Mucosa of rectum (tissue), 2 donors: ENCODE data around the gene SLC9A6.

Experiments
- H3K27ac ChIP-seq, 2 donors: one replicate each; pipeline ENCODE4 v1.7.0; 2013; ENCODE audit warnings: inconsistent platforms in 2 of 2, low read depth in 2 of 2, low read length in 2 of 2
- H3K27me3 ChIP-seq, 2 donors: one replicate each; pipeline ENCODE4 v1.7.0; 2013; ENCODE audit warnings: low read length in 2 of 2; ENCODE audit not compliant: control insufficient read depth in 2 of 2, insufficient read depth in 2 of 2
- H3K36me3 ChIP-seq, 2 donors: one replicate each; pipeline ENCODE4 v1.7.0; 2013; ENCODE audit warnings: low read length in 2 of 2; ENCODE audit not compliant: control insufficient read depth in 2 of 2, insufficient read depth in 2 of 2
- H3K4me1 ChIP-seq, 2 donors: one replicate each; pipeline ENCODE4 v1.7.0; 2013; ENCODE audit warnings: low read length in 2 of 2, mild to moderate bottlenecking in 1 of 2; ENCODE audit not compliant: control insufficient read depth in 2 of 2, insufficient read depth in 2 of 2
- H3K4me3 ChIP-seq, 2 donors: one replicate each; pipeline ENCODE4 v1.7.0; 2013; ENCODE audit warnings: low read length in 2 of 2
- H3K9ac ChIP-seq, 2 donors: one replicate each; pipeline ENCODE4 v1.7.0; 2013; ENCODE audit warnings: low read length in 2 of 2, low read depth in 1 of 2, mild to moderate bottlenecking in 1 of 2
- H3K9me3 ChIP-seq, 2 donors: one replicate each; pipeline ENCODE4 v1.7.0; 2013; ENCODE audit warnings: low read length in 2 of 2; ENCODE audit not compliant: control insufficient read depth in 2 of 2
- donor health status: healthy.
- donor health status: Normal muscosa, but diverticular disease.

SLC9A6 gene

DNA sequence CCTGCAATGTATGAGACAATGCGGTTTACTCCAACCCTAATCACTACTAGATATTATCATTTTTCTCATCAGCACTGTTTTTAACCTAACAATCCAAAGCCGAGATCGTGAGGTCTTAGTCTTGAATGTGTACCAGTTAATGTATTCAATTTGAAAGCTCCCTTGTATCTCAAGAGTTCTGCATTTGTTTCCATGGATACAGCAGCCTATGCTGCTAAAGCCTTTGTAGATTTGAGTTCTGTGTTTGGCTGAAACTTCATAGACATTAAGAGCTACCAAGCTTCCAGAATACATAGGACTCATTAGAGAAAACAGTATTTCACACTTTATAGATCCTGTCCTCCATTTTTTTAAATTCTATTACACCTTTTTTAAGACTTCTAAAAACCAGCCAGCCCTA lies 39.9 kb downstream of the SLC9A6 start:
- H3K36me3 ChIP-seq = peaks cover 0 to 4% of the 10 kb centered on the region in 2 donors
- no peak overlapping the region for H3K27ac ChIP-seq
- no peak overlapping the region for H3K9ac ChIP-seq
- H3K27me3 ChIP-seq = peaks cover 0 to 2% of the 10 kb centered on the region in 2 donors
- no peak overlapping the region for H3K4me3 ChIP-seq
- H3K4me1 ChIP-seq = no peaks in the 10 kb centered on the region
- H3K9me3 ChIP-seq = no peaks in the 10 kb centered on the region

DNA sequence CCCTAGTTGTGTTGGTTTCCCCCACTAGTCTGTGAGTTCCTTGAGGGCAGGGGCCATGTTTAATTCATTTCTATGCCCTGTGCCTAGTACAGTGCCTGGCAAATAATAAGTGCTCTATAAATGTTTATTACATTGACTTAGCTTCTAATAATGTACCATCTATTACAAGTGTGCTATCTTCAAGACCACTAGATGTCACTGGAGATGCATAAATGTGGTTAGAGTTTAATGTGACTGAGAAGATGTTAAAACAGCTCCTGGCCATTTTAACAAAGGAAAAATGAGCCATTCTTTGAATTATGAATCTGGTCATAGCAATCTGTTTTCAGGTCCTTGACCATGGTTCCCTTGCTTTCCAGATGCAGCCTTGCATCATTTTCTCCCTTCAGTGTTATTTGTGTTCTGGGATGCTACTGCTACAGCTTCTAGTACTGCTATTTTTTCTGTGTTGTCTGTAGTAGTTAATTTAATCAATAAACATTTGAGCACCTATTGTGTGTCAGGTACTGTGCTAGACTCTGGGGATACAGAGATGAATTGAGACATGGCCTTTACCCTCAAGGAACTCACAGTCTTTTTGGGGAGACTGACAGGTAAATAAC lies 43.2 kb downstream of the SLC9A6 start:
- Histone ChIP-seq H3K4me1 (peaks cover 0 to 2% of the 10 kb centered on the region in 2 donors), H3K36me3 (peaks cover 0 to 4% of the 10 kb centered on the region in 2 donors), H3K27ac (no peak overlapping the region), H3K4me3 (no peak overlapping the region), H3K27me3 (no peaks in the 10 kb centered on the region), H3K9me3 (no peaks in the 10 kb centered on the region), H3K9ac (no peak overlapping the region)

DNA sequence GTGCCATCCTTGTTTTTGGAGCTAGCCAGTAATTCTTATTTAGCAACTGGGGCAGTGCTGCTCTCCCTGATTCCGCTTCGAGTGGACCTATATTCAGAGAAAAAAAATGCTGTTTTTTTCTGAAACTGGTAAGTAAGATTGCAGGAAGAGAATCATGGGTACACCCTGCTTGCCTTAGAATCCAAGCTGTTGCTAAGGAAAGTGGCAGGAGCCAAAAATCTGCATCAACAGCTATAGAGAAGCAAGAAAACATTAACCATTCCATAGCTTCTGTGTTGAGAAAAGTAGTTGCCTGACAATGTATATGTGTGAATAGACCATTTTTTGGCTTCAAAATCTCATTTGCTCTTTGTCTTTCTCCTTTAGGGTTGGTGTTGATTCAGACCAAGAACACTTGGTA lies 44.5 kb downstream of the SLC9A6 start:
- peak overlapping the region in 1 of 2 donors; percentile 13 for H3K9ac ChIP-seq
- peaks cover 0 to 4% of the 10 kb centered on the region in 2 donors for H3K36me3 ChIP-seq
- H3K9me3 ChIP-seq = no peaks in the 10 kb centered on the region
- H3K4me3 ChIP-seq = no peak overlapping the region
- peak overlapping the region; percentile 38 to 54 for H3K27ac ChIP-seq
- H3K4me1 ChIP-seq = peaks cover 0 to 2% of the 10 kb centered on the region in 2 donors
- H3K27me3 ChIP-seq = no peaks in the 10 kb centered on the region

DNA sequence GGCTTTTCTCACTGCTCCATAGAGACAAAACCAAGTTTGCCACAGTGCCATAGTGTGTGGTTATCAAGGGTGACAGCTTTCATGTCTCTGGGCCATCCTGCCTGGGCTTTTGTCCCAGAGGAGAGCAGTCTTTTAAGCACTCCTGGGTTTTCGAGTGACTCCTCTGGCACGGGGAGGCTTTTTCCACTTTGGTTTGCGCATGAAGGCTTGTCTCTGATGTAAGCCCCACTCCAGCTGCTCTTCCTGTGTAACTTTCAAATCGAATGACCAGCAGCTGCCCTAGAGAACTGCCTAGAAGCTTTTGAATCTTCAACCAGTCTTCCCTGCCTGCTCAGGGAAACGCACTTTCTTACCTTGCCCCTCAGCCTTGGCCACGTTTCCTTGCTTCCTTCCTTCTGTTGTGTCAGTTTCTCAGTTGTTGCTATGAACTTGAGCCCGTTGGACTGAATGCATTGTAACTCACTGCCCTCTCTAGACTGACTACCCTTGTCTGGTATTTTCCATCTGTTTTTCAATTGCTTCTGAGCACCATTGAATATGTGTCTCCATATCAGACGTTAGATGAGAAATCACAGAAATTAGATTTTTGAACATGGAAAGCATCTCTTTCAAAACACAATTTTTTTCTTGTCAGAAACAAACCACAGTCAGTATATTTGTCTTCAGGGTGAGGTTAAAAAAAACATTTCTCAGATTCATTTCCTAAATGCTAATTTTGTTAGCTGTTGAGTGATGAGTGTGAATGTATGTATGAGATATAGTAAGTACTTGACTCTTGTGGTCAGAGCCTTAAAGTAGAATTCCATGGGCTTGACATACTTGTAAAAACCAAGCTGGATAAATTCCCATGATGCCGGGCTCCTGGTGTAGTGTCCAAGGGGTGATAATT lies 45.3 kb downstream of the SLC9A6 start:
- Histone ChIP-seq H3K9ac (peak overlapping the region in 1 of 2 donors; percentile 33), H3K36me3 (peaks cover 0 to 4% of the 10 kb centered on the region in 2 donors), H3K27ac (peak overlapping the region; percentile 54 to 61), H3K9me3 (no peaks in the 10 kb centered on the region), H3K4me3 (no peak overlapping the region), H3K27me3 (no peaks in the 10 kb centered on the region), H3K4me1 (peaks cover 0 to 2% of the 10 kb centered on the region in 2 donors)

DNA sequence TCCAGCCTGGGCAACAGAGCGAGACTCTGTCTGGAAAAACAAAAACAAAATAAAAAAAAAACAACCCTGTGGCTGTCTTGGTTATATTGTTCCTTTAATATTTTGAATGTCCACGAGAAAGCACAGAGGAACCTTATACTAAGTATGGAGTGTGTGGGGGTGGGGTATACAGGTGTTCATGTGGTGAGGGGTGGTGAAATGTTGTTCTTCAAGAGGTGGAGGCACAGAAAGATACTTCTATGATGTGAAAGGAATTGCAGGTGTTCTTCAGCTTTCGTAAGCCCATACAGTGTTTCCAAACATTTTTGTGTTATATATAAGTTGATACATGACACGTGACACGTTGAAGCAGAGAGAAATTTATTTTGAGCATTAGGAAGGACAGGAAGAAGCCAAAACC lies 46.4 kb downstream of the SLC9A6 start:
- no peak overlapping the region for H3K4me3 ChIP-seq
- H3K9ac ChIP-seq = no peak overlapping the region
- H3K27me3 ChIP-seq = no peaks in the 10 kb centered on the region
- no peaks in the 10 kb centered on the region for H3K9me3 ChIP-seq
- peak overlapping the region in 1 of 2 donors; percentile 54 for H3K27ac ChIP-seq
- H3K4me1 ChIP-seq = peaks cover 0 to 2% of the 10 kb centered on the region in 2 donors
- peaks cover 0 to 4% of the 10 kb centered on the region in 2 donors for H3K36me3 ChIP-seq

DNA sequence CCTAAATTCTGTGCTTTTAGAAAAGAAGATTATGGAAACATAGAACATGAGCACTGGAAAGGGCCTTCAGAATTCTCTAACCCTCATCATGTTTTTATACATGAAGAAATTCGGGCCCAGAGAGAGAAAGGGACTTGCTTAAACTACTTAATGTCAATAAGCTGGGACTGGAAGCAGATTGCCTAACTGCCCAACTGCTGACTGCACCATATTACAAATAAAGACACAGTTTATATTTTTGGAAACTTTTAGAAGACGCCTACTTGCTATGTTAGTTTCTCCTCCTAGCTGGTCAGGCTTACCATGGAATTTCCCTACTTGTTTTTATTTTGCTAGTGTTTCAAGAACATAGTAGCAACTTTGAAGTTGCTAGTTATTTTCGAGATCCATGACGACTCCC lies 47.1 kb downstream of the SLC9A6 start:
- peaks cover 0 to 2% of the 10 kb centered on the region in 2 donors for H3K4me1 ChIP-seq

DNA sequence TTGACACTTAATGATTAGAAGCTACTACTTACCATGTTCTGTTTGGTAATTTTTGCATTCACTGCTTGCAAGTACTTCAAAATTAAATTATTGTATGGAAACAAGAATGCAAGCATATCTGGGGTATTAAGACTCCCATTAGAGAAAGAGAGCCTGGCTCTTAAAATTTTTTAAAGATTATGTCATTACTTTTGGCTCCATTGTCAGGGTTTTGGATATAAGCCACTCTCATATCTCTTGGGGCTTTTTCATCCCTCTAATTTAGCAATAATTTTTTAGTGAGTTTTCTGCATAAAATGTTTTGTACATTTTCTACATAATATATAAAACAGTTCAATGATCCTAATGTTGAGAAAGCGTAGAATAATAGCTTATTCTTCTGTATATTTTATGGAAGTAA lies 49.4 kb downstream of the SLC9A6 start:
- no peak overlapping the region for H3K9ac ChIP-seq
- no peak overlapping the region for H3K4me3 ChIP-seq
- no peaks in the 10 kb centered on the region for H3K36me3 ChIP-seq
- H3K27me3 ChIP-seq = no peaks in the 10 kb centered on the region
- no peak overlapping the region for H3K27ac ChIP-seq
- peaks cover 0 to 2% of the 10 kb centered on the region in 2 donors for H3K4me1 ChIP-seq
- H3K9me3 ChIP-seq = no peaks in the 10 kb centered on the region

More for the DNA sequence above, 47.1 kb downstream of the SLC9A6 start:
- Histone ChIP-seq H3K27me3 (no peaks in the 10 kb centered on the region), H3K9me3 (no peaks in the 10 kb centered on the region), H3K4me3 (no peak overlapping the region), H3K9ac (no peak overlapping the region), H3K27ac (peak overlapping the region; percentile 50 to 71), H3K36me3 (peaks cover 0 to 4% of the 10 kb centered on the region in 2 donors)

DNA sequence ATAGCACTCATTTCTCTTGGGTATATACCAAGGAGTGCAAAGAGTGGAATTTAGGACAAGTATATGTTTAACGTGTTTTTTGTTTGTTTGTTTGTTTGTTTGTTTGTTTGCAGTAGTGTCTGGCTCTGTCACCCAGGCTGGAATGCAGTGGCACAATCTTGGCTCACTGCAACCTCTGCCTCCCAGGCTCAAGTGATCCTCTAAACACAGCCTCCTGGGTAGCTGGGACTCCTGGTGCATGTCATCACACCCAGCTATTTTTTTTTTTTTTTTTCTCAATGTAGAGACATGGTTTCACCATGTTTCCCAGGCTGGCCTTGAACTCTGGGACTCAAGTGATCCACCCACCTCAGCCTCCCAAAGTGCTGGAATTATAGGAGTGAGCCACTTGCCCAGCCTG lies 50.4 kb downstream of the SLC9A6 start:
- Histone ChIP-seq H3K27me3 (no peaks in the 10 kb centered on the region), H3K27ac (no peak overlapping the region), H3K36me3 (no peaks in the 10 kb centered on the region), H3K9ac (no peak overlapping the region), H3K4me3 (no peak overlapping the region), H3K9me3 (no peaks in the 10 kb centered on the region), H3K4me1 (no peaks in the 10 kb centered on the region)

DNA sequence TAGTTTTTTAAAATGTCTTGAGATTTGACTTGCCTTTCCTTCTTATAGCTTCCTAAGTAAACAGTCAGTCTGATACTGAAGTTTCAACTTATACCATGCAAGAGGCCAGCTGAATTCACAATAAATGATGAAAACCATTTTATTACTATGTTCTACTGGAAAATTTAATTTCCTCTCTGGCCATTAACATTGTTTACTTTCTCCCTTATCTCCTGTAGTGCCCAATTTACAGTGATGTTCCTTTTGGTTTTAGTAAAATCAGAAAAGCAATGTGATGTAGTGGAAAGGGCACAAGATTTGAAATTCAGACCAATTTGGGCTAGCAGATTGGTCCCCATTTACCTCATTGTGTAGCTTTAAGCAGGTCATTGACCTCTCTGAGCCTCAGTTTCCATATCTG lies 54.2 kb downstream of the SLC9A6 start:
- Histone ChIP-seq H3K27ac (no peak overlapping the region), H3K4me3 (no peak overlapping the region), H3K9ac (no peak overlapping the region), H3K4me1 (no peaks in the 10 kb centered on the region), H3K27me3 (peaks cover 0 to 5% of the 10 kb centered on the region in 2 donors), H3K9me3 (no peaks in the 10 kb centered on the region), H3K36me3 (peaks cover 0 to 4% of the 10 kb centered on the region in 2 donors)

DNA sequence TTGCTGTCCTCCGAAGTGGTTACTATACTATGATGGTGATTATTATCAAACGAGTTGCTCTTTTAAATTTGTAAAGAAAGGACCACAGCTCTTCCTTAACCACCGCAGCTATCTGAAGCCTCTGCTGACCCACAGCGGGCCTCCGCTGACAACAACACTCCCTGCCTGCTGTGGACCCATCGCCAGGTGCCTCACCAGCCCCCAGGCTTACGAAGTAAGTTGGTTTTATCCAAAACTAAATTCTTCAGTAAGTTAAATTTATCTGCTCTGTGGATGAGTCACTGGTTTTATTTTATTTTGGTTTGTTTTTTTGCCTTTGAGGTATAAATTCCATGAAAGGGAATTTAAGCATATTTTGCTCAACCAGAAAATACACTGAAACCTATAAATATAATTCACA lies 54.7 kb downstream of the SLC9A6 start:
- no peak overlapping the region for H3K9ac ChIP-seq
- H3K27me3 ChIP-seq = peaks cover 0 to 5% of the 10 kb centered on the region in 2 donors
- no peak overlapping the region for H3K27ac ChIP-seq
- H3K36me3 ChIP-seq = peaks cover 0 to 4% of the 10 kb centered on the region in 2 donors
- H3K4me3 ChIP-seq = no peak overlapping the region
- no peaks in the 10 kb centered on the region for H3K9me3 ChIP-seq
- H3K4me1 ChIP-seq = no peaks in the 10 kb centered on the region
